ENCODE data around the gene EP300.

Gene EP300

GRCh38 chr22:41215409-41215808 is 123.0 kb downstream of the EP300 start:
- no peak for DNase-seq

- no peak for DNase-seq
Observed at GRCh38 chr22:41215926-41216325, 123.5 kb downstream of the EP300 start.

GRCh38 chr22:41216984-41217383 is 124.6 kb downstream of the EP300 start:
- DNase-seq: no peak

- no peak for DNase-seq
Observed at GRCh38 chr22:41217553-41218157, 125.3 kb downstream of the EP300 start.

- DNase-seq: no peak
Observed at GRCh38 chr22:41222846-41223507, 130.6 kb downstream of the EP300 start.

- no peak for DNase-seq
Observed at GRCh38 chr22:41223535-41223934, 131.1 kb downstream of the EP300 start.

GRCh38 chr22:41226723-41227655 is 134.6 kb downstream of the EP300 start:
- no peak for DNase-seq

GRCh38 chr22:41229215-41229614 is 136.8 kb downstream of the EP300 start:
- DNase-seq: no peak

All from NCI-H524 treated with DMSO at 0.1 percent for 48 hours (cell line).